T-helper 22 cell (primary cell): Measurements from ENCODE around the gene RICTOR.
"Not testable (repeated sequence)": the region's sequence is repeated elsewhere in the genome, so short reads cannot be mapped to it uniquely, and the experiment has no call there.

Source experiments
- DNase-seq: peaks from one replicate; pipeline ENCODE4 v3.0.0-alpha.2; 2020; ENCODE audit warnings: low read depth

Gene RICTOR

GRCh38 chr5:39058178-39058921 is 15.8 kb downstream of the RICTOR start:
- no peak for DNase-seq

DNA sequence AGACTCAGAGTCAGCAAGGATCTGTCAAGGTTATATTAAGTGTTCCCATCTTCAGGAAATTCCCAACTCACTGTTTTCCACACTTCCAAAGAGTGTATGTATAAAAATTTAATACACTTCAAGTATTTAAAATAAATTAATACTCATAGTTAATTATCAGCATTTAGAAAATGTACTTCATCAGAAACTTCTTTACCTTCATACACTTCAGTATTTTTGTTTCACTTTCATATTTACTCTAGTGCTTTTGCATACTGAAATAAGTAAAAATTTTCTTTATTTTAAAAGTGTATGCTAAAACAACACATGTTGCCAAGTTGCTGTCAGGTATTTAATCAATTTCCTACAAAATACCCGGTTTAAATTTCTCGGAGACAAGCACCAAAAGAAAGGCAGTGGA is 16.5 kb downstream of the RICTOR start:
- no peak for DNase-seq

DNA sequence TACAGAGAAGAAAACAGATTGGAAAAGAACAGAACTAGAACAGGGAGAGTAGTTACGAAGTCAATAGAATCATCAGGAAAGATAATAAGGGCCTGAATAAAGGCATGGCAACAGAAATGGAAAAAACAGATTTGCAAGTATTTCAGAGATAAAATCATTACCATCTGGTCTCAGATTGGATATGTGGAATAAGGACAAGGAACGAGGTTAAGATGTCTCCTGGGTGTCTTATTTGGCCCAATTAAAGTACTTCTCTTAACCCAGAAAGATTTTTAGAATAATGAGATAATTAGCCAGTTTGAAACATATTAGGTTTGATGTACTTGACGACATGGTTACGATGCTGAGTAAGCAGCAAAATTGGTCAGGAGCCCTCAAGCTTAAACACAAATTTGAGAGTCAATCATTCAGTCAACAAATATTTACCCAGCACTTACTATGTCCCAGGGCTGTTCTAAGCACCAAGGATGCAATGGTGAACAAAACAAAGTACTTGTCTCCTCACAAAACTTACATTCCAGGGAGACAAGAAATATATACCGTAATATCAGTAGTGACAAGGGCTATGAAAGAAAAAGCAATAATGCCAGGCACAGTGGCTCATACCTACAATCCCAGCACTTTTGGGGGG is 18.3 kb downstream of the RICTOR start:
- no peak for DNase-seq

DNA sequence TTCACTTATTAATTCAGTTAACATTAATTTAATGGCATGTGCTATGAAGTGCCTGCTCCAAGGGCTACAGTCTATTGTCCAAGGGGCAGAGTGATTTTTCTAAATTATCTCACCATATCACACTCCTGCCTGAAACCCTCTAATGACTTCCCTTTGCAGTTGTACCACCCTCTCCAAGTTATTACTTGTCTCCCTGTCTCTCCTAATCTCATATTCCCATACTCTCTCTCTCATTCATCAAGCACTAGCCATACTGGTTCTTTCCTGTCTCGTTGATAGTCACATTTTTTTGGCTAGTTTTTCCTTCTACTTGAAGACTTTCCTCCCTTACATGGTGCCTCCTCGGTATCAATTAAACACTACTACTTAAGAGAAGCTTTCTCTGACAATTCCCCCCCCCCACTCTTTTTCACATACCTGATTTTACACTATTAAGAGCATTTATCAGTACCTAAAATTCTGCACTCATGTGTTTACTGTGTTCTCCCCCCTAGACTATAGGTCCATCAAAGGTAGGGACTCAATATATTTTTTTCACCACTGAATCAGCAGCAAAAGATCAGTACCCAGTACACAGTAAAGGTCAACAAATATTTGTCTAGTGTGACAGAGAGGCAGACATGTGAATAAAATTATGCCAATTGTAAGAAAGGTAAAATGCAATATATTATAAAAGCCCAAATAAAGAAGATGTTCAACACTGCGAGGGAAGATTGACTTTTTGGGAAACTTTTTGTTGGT is 19.0 kb downstream of the RICTOR start:
- no peak for DNase-seq

DNA sequence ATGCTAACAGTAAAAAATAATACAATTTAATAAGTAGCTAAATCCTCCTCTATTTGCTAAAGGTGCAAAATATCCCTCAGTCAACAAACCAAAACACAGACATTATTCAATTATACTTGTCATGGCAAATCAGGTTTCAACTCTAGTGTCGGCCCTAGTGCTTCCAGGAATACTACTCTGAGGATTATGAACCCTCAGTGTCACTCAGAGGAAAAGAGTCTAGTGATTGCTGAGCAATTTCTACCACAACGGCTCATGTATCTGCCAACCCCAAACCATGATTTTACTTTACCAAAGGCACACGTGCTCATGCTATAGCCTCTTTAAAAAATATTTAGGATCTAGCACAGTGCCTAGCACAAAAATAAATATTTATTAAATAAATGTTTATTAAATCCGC is 21.0 kb downstream of the RICTOR start:
- DNase-seq = no peak

DNA sequence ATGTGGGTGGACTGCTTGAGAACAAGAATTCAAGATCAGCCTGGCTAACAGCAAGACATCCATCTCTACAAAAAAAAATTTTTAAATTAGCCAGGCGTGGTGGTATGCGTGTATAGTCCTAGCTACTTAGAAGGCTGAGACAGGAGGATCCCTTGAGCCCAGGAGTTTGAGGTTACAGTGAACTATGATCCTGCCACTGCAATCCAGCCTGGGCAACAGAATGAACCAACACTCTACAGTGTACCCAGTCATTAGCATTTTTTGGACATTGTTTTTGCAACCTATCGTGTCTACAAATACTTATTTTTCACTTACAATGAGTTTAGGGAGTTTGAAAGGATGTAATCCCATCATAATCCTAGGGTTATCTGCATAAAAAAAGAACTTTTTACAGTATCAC is 22.1 kb downstream of the RICTOR start:
- DNase-seq = no peak

DNA sequence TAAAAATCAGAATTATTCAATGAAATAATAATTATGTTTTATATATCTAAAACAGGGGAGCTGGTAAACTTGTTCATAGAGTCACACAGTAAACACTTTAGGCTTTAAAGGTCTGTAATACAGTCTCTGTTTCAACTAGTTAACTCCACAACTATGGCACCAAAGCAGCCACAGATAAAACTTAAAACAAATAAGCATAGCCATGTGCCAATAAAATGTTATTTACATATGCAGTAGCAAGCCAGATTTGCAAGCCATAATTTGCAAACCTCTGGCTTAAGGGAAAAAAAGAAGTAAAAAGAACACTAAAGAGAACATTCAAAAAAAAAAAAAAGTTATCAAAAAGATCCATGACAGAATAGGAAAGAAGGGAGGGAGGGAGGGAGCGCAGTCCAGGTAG is 24.9 kb downstream of the RICTOR start:
- no peak for DNase-seq

- no peak for DNase-seq
These were observed 33.3 kb downstream of the RICTOR start for GRCh38 chr5:39040875-39041274.

DNA sequence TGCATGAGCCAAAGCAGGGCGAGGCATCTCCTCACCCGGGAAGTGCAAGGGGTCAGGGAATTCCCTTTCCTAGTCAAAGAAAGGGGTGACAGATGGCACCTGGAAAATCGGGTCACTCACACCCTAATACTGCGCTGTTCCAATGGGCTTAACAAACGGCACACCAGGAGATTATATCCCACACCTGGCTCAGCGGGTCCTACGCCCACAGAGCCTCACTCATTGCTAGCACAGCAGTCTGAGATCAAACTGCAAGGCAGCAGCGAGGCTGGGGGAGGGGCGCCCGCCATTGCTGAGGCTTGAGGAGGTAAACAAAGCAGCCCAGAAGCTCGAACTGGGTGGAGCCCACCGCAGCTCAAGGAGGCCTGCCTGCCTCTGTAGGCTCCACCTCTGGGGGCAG is 39.7 kb downstream of the RICTOR start:
- DNase-seq = not testable (repeated sequence)

DNA sequence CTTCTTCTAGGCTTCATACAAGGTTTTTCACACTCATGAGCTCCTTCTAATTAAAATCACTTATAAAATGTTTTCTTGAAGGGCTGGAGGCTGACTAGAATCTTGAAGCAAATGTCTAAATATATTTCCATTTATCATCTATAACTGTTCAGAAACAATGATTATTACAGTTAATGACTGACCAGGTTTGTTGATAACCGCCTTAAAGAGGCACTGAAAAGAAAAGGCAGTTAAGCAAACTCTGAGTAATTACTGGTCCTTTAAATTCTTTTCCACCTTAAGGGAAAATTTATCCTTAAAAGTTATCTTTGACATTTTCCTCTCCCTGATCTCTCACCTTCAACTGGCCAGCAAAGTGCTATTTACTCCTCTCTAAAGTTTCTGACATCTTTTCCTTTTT is 43.2 kb downstream of the RICTOR start:
- no peak for DNase-seq

GRCh38 chr5:39025456-39025855 is 48.7 kb downstream of the RICTOR start:
- no peak for DNase-seq

- DNase-seq = no peak
These were observed 49.3 kb downstream of the RICTOR start for GRCh38 chr5:39024884-39025283.

GRCh38 chr5:39024005-39024404 is 50.2 kb downstream of the RICTOR start:
- no peak for DNase-seq

DNA sequence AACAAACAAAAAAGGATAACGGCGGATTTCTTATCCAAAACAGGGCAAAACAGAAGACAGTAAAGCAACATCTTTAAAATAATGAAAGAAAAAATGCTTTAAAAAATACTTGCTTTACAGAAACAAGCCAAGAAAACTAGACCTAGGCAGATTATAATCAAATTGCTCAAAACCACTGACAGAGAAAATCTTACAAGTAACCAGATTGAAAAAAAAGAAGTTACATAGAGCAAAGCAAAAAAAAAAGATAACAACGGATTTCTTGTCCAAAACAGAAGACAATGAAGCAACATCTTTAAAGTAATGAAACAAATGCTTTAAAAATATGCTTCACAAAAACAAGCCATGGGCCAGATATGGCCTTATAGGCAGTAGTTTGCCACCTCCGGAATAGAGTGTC is 51.1 kb downstream of the RICTOR start:
- no peak for DNase-seq

DNA sequence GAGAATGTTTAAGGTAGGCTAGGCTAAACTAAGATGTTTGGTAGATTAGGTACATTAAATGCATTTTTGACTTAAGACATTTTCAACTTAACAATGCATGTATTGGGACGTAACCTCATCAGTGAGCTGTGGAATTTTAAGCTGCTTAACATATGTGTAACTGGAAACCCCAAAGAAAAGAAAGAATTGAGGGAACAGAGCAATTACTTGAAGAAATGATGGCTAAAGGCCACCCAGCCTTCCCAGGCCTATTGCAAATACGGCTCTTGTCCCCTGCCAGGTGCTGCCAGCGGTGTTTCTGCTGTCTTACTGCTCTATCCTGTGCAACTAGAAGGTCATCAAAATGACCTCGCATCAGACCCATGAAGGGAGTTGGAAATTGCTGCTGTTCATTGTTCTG is 52.0 kb downstream of the RICTOR start:
- DNase-seq = no peak

DNA sequence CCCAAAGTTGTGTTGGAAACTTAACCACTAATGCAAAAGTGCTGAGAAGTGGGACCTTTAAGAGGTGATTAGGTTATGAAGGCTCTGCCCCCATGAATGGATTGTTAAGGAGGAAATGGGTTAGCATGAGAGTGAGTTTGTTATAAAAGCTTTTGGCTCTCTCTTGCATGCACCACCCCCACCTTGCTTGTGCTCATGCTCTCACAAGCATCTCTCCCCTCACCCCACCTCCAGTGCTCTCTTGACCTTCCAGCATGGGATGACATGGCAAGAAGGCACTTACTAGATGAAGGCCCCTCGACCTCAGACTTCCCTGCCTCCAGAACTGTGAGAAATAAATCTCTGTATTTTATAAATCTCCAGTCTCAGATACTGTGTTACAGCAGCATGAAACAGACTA is 52.8 kb downstream of the RICTOR start:
- DNase-seq = no peak

- no peak for DNase-seq
These were observed 53.7 kb downstream of the RICTOR start for GRCh38 chr5:39020458-39020857.

GRCh38 chr5:39019254-39019653 is 54.9 kb downstream of the RICTOR start:
- no peak for DNase-seq

DNA sequence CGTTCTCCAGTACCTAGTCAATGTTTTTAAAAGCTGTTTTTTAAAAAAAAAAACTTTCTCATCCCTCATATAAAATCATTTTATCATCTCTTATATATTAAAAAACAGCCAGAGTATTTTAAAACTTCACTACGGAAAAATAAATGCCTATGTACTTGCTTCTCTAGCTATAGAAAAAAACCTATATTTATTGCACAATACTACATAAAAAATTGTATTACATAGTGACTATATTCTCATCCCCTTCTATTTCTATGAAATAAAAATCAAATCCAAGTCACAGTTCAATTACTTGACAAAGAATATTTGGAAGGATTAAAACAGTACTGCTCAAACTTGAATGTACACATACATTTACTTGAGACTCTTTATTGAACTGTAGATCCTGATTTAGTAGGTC is 56.7 kb downstream of the RICTOR start:
- DNase-seq = no peak

GRCh38 chr5:39016587-39017275 is 57.5 kb downstream of the RICTOR start:
- no peak for DNase-seq

GRCh38 chr5:39015743-39016586 is 58.2 kb downstream of the RICTOR start:
- no peak for DNase-seq

DNA sequence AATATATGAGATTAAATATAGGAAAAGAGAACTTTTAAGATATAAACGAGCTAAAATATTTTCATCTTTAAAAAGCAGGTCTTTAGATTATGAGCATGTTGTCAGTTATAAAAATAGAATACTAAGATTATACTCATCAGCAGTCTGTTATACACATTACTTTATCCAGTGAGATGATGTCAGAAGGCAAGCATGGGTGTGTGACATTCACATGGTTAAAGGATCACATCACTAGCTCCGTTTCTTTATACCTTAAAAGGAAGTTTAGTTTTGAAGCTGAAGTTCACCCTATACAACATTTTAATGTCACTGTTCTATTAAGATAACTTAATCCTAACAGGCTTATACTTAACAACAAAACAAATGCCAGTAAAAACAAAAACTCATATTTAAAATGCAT is 59.6 kb downstream of the RICTOR start:
- no peak for DNase-seq
